Measurements from ENCODE around the gene DNAL1.
A peak's percentile ranks its signal among the peaks of the same experiment; 100 is the strongest.
"Not testable (repeated sequence)": the region's sequence is repeated elsewhere in the genome, so short reads cannot be mapped to it uniquely, and the experiment has no call there.

The DNAL1 gene

DNA sequence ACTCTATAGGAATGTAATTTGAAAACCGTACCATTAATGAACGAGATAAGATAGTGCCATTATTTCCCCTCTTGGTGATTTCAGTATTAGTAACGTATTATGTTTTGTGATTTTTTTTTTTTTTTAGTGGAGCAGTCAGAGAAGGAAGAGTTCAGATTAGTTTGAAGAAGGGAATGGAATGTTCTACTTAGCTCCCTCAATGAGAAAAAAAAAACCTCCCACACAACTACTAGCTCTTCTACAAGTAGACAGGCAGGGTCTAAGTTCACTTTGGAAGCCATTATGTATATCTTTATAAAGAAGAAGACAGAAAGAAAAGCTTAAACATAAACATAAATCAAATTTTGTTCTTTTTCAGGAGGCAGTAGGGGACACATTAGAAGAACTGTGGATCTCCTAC, 42.1 kb downstream of the DNAL1 start:
- TF ChIP-seq, protein P1, sequence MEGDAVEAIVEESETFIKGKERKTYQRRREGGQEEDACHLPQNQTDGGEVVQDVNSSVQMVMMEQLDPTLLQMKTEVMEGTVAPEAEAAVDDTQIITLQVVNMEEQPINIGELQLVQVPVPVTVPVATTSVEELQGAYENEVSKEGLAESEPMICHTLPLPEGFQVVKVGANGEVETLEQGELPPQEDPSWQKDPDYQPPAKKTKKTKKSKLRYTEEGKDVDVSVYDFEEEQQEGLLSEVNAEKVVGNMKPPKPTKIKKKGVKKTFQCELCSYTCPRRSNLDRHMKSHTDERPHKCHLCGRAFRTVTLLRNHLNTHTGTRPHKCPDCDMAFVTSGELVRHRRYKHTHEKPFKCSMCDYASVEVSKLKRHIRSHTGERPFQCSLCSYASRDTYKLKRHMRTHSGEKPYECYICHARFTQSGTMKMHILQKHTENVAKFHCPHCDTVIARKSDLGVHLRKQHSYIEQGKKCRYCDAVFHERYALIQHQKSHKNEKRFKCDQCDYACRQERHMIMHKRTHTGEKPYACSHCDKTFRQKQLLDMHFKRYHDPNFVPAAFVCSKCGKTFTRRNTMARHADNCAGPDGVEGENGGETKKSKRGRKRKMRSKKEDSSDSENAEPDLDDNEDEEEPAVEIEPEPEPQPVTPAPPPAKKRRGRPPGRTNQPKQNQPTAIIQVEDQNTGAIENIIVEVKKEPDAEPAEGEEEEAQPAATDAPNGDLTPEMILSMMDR (conservative IDR thresholded peaks at IDR 0.05; ENCODE audit: low read depth): no peak
- H3K27ac ChIP-seq: no peak overlapping the region
- ChIA-PET POLR2A (ENCODE audit: low non-redundant PET) (interaction anchor here (0.6 kb wide), 1 partner anchor 886 kb away, joined by 9 read pairs; no protein-coding TSS in a partner anchor), CTCF (interaction anchor here (0.6 to 0.7 kb wide), 2 partner anchors 289 to 492 kb away, joined by 3 read pairs; no protein-coding TSS in a partner anchor)
- no peak for DNase-seq (ENCODE audit: low spot score)

DNA sequence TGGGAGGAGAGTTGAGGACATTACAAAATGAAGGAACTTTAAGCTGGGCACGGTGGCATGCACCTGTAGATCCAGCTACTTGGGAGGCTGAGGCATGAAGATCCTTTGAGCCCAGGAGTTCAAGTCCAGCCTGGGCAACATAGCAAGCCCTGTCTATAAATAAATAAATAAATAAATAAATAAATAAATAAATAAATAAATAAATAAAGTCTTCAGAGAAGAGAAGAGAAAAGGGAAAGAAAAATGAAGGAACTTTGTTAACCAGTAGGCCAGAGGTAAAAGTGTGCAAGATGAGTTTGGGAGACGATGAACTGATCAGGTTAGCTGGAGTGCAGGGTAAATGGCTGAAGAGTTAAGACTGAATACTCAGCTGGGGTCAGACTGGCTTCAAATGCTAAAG, 49.3 kb downstream of the DNAL1 start:
- ChIA-PET CTCF (no interaction called here), POLR2A (ENCODE audit: low non-redundant PET) (no interaction called here)
- TF ChIP-seq, protein P1 (conservative IDR thresholded peaks at IDR 0.05; ENCODE audit: low read depth): no peak
- no peak overlapping the region for H3K27ac ChIP-seq
- DNase-seq (ENCODE audit: low spot score): no peak

DNA sequence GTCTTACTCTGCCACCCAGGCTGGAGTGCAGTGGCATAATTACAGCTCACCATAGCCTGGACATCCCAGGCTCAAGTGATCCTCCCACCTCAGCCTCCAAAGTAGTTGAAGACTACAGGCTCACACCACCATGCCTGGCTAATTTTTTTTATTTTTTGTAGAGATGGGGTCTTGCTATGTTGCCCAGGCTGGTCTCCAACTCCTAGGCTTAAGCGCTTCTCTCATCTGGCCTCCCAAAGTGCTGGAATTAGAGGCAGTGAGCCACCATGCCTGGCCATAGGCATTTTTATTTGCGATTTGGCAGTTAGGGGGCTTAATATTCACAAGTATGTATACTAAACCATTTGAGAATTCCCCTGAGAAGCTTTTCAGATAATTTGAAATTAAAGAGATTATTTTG, 50.3 kb downstream of the DNAL1 start:
- POLR2A ChIA-PET (ENCODE audit: low non-redundant PET): no interaction called here

DNA sequence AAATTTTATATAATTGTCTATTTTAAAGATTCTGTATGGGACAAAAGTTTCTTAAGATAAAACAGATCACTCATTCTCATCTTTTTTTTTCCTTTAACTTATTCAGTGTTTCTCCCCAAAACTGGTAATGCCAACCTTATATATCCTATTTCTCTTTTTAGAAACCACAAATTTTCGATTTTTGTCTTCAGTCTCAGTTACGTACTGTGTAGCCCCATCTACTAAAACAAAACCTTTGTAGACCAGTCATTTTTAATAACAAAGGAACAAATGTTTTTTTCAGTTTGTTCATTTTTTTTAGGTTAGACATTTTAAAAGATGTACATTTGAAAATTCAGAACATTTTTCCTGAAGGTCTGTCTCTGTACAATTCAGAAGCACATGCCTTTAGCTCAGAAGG, 51.2 kb downstream of the DNAL1 start:
- no peak for DNase-seq (ENCODE audit: low spot score)
- POLR2A ChIA-PET (ENCODE audit: low non-redundant PET): no interaction called here
- no peak overlapping the region for H3K27ac ChIP-seq
- TF ChIP-seq, protein P1 (conservative IDR thresholded peaks at IDR 0.05; ENCODE audit: low read depth): no peak
- CTCF ChIA-PET: no interaction called here

More for the DNA sequence above, 50.3 kb downstream of the DNAL1 start:
- CTCF ChIA-PET: interaction anchor here (0.9 kb wide), 1 partner anchor 504 kb away, joined by 3 read pairs; no protein-coding TSS in a partner anchor
- no peak for DNase-seq (ENCODE audit: low spot score)
- no peak overlapping the region for H3K27ac ChIP-seq
- TF ChIP-seq, protein P1 (conservative IDR thresholded peaks at IDR 0.05; ENCODE audit: low read depth): no peak

DNA sequence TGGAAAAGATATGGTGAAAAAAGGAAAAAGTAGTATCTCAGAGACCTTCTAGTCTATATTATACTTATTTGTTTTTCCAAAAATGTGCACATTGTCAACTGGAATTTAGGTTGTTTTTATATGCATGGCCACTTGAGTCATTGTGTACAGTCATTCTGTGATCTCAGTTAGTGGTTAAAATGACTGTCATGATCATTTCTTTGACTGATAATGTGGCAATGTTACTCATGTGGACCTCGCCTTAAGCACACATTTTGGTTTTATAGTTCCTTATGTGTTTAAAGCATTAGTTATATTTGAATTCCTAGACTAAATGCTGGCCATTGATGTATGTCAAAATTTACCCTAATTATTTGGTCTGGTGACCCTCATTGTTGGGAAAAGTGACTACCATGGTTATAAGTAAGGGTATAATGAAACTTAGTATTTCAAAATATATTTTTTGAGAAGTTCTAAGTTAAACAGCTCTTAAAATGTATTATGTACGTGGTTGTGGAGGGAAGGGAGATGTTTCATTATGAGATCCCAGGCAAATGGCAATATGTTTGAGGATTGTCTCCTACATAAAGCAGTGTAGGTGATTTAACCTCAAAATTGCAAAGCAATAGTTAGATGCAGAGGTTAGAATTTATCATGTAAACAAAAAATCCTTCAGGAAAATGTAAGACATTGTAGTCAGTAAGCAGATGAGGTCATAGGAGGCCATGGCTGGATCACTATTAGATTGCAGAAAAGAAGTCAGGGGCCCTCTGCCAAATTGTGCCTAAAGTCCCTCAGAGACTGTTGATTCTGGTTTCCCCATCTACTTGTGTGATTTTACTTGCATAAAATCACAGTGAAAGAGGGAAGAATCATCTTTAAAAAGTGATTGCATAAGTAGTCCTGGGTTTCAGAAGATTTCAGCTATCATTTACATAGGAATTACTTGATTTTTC, 51.9 kb downstream of the DNAL1 start:
- peak; percentile 35 for DNase-seq (ENCODE audit: low spot score)
- CTCF ChIA-PET: no interaction called here
- TF ChIP-seq, protein P1 (conservative IDR thresholded peaks at IDR 0.05; ENCODE audit: low read depth): no peak
- POLR2A ChIA-PET (ENCODE audit: low non-redundant PET): no interaction called here
- H3K27ac ChIP-seq: no peak overlapping the region

DNA sequence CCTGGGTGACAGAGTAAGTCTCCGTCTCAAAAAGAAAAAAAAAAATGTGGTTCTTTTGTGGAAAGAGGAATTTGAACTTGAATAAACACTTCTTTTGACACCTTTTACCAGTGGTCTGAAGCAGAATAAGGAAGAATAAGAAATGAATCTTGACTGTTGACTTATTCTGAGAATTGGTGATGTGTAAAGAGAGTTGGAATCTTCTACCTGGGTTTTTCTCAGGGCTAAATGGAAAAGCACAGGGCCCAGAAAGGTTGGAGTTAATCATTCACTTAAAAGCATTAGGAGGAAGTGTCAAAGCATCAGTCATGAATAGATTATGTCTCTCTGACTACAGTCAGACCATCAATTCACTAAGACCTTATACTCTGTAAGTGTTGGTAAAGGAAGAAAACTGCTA, 55.5 kb downstream of the DNAL1 start:
- no peak overlapping the region for H3K27ac ChIP-seq
- ChIA-PET CTCF (no interaction called here), POLR2A (ENCODE audit: low non-redundant PET) (no interaction called here)
- TF ChIP-seq, protein P1 (conservative IDR thresholded peaks at IDR 0.05; ENCODE audit: low read depth): no peak
- DNase-seq (ENCODE audit: low spot score): no peak

DNA sequence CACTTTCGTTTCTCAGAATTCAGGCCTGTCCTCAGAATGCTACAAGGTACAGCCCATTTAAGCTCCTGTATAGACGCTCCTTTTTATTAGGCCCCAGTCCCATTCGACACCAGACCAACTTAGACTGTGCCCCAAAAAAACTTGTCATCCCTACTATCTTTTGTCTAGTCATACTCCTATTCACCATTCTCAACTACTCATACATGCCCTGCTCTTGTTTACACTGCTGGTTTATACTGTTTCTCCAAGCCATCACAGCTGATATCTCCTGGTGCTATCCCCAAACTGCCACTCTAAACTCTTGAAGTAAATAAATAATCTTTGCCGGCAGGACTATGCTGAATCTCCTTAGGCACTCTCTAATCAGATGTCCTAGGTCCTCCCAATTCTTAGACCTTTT, 63.3 kb downstream of the DNAL1 start:
- H3K27ac ChIP-seq; POLR2A ChIA-PET (ENCODE audit: low non-redundant PET); DNase-seq (ENCODE audit: low spot score); CTCF ChIA-PET: not testable (repeated sequence)

All from RWPE1 (cell line).